Breast epithelium (tissue), 4 donors: ENCODE measurements around the gene DAB2IP. TPM values are rescaled to one million over a fixed set of nuclear protein-coding genes. Genes with fewer than 3 reads are reported as not detected.
A peak's percentile ranks its signal among the peaks of the same experiment; 100 is the strongest.

Experiments
- DNase-seq, 2 donors: peaks; one replicate each; pipeline ENCODE4 v3.0.0-alpha.2; 2019; ENCODE audit warnings: low spot score in 2 of 2
- H3K27ac ChIP-seq, 2 donors: fragments of 200-600 bp; sonication (generic) in 1 of 2; one replicate each; pipeline ENCODE4 v1.5.1; 2016 to 2019; ENCODE audit warnings: mild to moderate bottlenecking in 1 of 2
- H3K27me3 ChIP-seq, 2 donors: fragments of 200-600 bp; sonication (generic) in 1 of 2; one replicate each; pipeline versions ENCODE4 v1.5.1 to v1.6.0; 2017 to 2019; ENCODE audit warnings: control low read depth in 1 of 2, mild to moderate bottlenecking in 1 of 2
- H3K36me3 ChIP-seq: fragments of 200-600 bp; one replicate; pipeline ENCODE4 v1.5.1; 2019
- H3K4me1 ChIP-seq, 2 donors: fragments of 200-600 bp; sonication (generic); one replicate each; pipeline ENCODE4 v1.5.1; 2016 to 2019; ENCODE audit warnings: control low read depth in 1 of 2
- H3K4me3 ChIP-seq, 3 donors: fragments of 200-600 bp; sonication (generic); 1 replicate in 2 of 3; 2 replicates in 1 of 3; pipeline ENCODE4 v1.5.1; 2016 to 2019; ENCODE audit warnings: mild to moderate bottlenecking in 3 of 3, moderate library complexity in 2 of 3
- H3K9me3 ChIP-seq, 2 donors: fragments of 200-600 bp; sonication (generic) in 1 of 2; one replicate each; pipeline ENCODE4 v1.5.1; 2016 to 2019; ENCODE audit warnings: control low read depth in 1 of 2
- CTCF ChIP-seq, 3 donors: fragments of 450-650 bp; IDR thresholded peaks; one replicate each; pipeline ENCODE4 v1.5.1; 2016 to 2017; ENCODE audit warnings: antibody characterized with exemption in 3 of 3, mild to moderate bottlenecking in 3 of 3, moderate library complexity in 3 of 3
- POLR2A ChIP-seq: fragments of 450-650 bp; IDR thresholded peaks from one replicate; pipeline ENCODE4 v1.6.1; 2016; ENCODE audit warnings: antibody characterized with exemption, mild to moderate bottlenecking, moderate library complexity
- POLR2AphosphoS5 ChIP-seq, 3 donors: sonication (generic); formaldehyde crosslinking; IDR thresholded peaks; one replicate each; pipeline ENCODE4 v1.6.1; 2017; ENCODE audit warnings: antibody characterized with exemption in 3 of 3
- intact Hi-C: fragments of 100-400 bp; cut with DNase I; formaldehyde crosslinking; loops from one replicate; pipeline ENCODE4 v1.15.1; 2023; ENCODE audit warnings: low total_unique reads
- total RNA-seq, 3 donors: library from RNA; depleted of rRNA; stranded (reverse); fragments of >200 nt; gene quantifications; one replicate each; pipeline ENCODE4 v1.1.0, GENCODE V29; 2016

The DAB2IP gene
- total RNA-seq, 3 donors from 2014 or later = 16.0 to 56.0 (median 55.8) TPM

GRCh38 chr9:121672213-121672612 lies 20.8 kb downstream of the DAB2IP start:
- Histone ChIP-seq H3K27me3 (no peaks in the 10 kb centered on the region), H3K27ac (peak overlapping the region in 1 of 2 donors; percentile 32), H3K4me3 (no peak overlapping the region), H3K9me3 (no peaks in the 10 kb centered on the region), H3K36me3 (no peaks in the 10 kb centered on the region), H3K4me1 (no peaks in the 10 kb centered on the region)
- TF ChIP-seq POLR2A = no peak
- no peak for TF ChIP-seq POLR2AphosphoS5 (IDR thresholded peaks at IDR 0.05)
- TF ChIP-seq CTCF (IDR thresholded peaks at IDR 0.05) = no peak
- DNase-seq = no peak
- intact Hi-C loops = no loop called here

- H3K27me3 ChIP-seq = no peaks in the 10 kb centered on the region
- H3K4me1 ChIP-seq = no peaks in the 10 kb centered on the region
- DNase-seq = no peak
- no peak for TF ChIP-seq POLR2AphosphoS5 (IDR thresholded peaks at IDR 0.05)
- no peak for TF ChIP-seq CTCF (IDR thresholded peaks at IDR 0.05)
- no peak for TF ChIP-seq POLR2A
- H3K27ac ChIP-seq = no peak overlapping the region
- no peak overlapping the region for H3K4me3 ChIP-seq
- intact Hi-C loops = no loop called here
- H3K36me3 ChIP-seq = no peaks in the 10 kb centered on the region
- no peaks in the 10 kb centered on the region for H3K9me3 ChIP-seq
Observed at GRCh38 chr9:121672986-121673385, 21.6 kb downstream of the DAB2IP start.

GRCh38 chr9:121673576-121673975 lies 22.1 kb downstream of the DAB2IP start:
- H3K36me3 ChIP-seq = no peaks in the 10 kb centered on the region
- no peak for TF ChIP-seq POLR2A
- no peak for TF ChIP-seq CTCF (IDR thresholded peaks at IDR 0.05)
- no peak for TF ChIP-seq POLR2AphosphoS5 (IDR thresholded peaks at IDR 0.05)
- intact Hi-C loops = no loop called here
- DNase-seq = no peak
- no peaks in the 10 kb centered on the region for H3K9me3 ChIP-seq
- no peak overlapping the region for H3K4me3 ChIP-seq
- no peak overlapping the region for H3K27ac ChIP-seq
- H3K4me1 ChIP-seq = no peaks in the 10 kb centered on the region
- H3K27me3 ChIP-seq = no peaks in the 10 kb centered on the region

- Histone ChIP-seq H3K27ac (no peak overlapping the region), H3K27me3 (no peaks in the 10 kb centered on the region), H3K4me1 (no peaks in the 10 kb centered on the region), H3K36me3 (no peaks in the 10 kb centered on the region), H3K9me3 (no peaks in the 10 kb centered on the region), H3K4me3 (no peak overlapping the region)
- intact Hi-C loops = no loop called here
- TF ChIP-seq POLR2A (no peak), CTCF (IDR thresholded peaks at IDR 0.05) (no peak), POLR2AphosphoS5 (IDR thresholded peaks at IDR 0.05) (no peak)
- no peak for DNase-seq
Observed at GRCh38 chr9:121674017-121674416, 22.6 kb downstream of the DAB2IP start.

GRCh38 chr9:121674952-121675351 lies 23.5 kb downstream of the DAB2IP start:
- Histone ChIP-seq H3K4me3 (no peak overlapping the region), H3K27ac (no peak overlapping the region), H3K9me3 (no peaks in the 10 kb centered on the region), H3K4me1 (no peaks in the 10 kb centered on the region), H3K36me3 (no peaks in the 10 kb centered on the region), H3K27me3 (no peaks in the 10 kb centered on the region)
- intact Hi-C loops = loop anchor here (1.0 kb wide), 1 partner anchor 111 kb away; no protein-coding TSS in a partner anchor
- TF ChIP-seq CTCF (IDR thresholded peaks at IDR 0.05) (no peak), POLR2AphosphoS5 (IDR thresholded peaks at IDR 0.05) (no peak), POLR2A (no peak)
- no peak for DNase-seq
